BJ (cell line): ENCODE measurements around the gene KREMEN2. TPM values are rescaled to one million over a fixed set of nuclear protein-coding genes. Genes with fewer than 3 reads are reported as not detected.
"Not testable (repeated sequence)": the region's sequence is repeated elsewhere in the genome, so short reads cannot be mapped to it uniquely, and the experiment has no call there.

Experiments used
- CTCF ChIA-PET: fragments of 350-600 bp; formaldehyde crosslinking; extraction: SDS; loops from one replicate; lab custom pipeline; 2021; ENCODE audit warnings: antibody characterized with exemption, inconsistent platforms; lab: Yijun Ruan, JAX
- POLR2A ChIA-PET: fragments of 300-600 bp; sonication (Branson Sonifier 250); formaldehyde crosslinking; extraction: SDS; loops from one replicate; lab custom pipeline; 2021; ENCODE audit warnings: antibody characterized with exemption; lab: Charles Lee
- DNase-seq: peaks from one replicate; pipeline ENCODE4 v3.0.0-alpha.2; 2011; ENCODE audit warnings: low read depth
- H3K27me3 ChIP-seq: 2 replicates; pipeline ENCODE4 v1.6.0; 2011; ENCODE audit warnings: low read length; ENCODE audit not compliant: control insufficient read depth, insufficient read depth
- H3K36me3 ChIP-seq: 2 replicates; pipeline ENCODE4 v1.5.1; 2011; ENCODE audit warnings: low read length; ENCODE audit not compliant: control insufficient read depth, insufficient read depth
- H3K4me3 ChIP-seq: 2 replicates; pipeline ENCODE4 v1.5.1; 2011; ENCODE audit warnings: low read depth, mild to moderate bottlenecking, control low read depth, low read length
- CTCF ChIP-seq: IDR thresholded peaks from 2 replicates; pipeline ENCODE4 v1.5.1; 2011; ENCODE audit warnings: low read depth, mild to moderate bottlenecking, control low read depth, inconsistent platforms, low read length, moderate library complexity; ENCODE audit not compliant: insufficient read depth
- polyA plus RNA-seq: library from polyadenylated mRNA; depleted of rRNA; stranded (reverse); fragments of >200 nt; gene quantifications from 2 replicates; pipeline ENCODE4 v1.2.3, GENCODE V29; 2011

The KREMEN2 gene
- polyA plus RNA-seq, 1 experiment, result not detected

GRCh38 chr16:2924901-2925755, 38.9 kb upstream of the KREMEN2 start:
- no peak for DNase-seq
- H3K36me3 ChIP-seq, result peaks cover 10% of the 10 kb centered on the region
- H3K4me3 ChIP-seq, result no peak overlapping the region
- ChIA-PET POLR2A (no interaction called here), CTCF (interaction anchor here (1.3 to 3.9 kb wide), 3 partner anchors 8 to 86 kb away, joined by 5 to 24 read pairs (median 22); no protein-coding TSS in a partner anchor)
- no peak for TF ChIP-seq CTCF
- H3K27me3 ChIP-seq, result no peaks in the 10 kb centered on the region

GRCh38 chr16:2925951-2926649, 38.0 kb upstream of the KREMEN2 start:
- no peak overlapping the region for H3K4me3 ChIP-seq
- H3K27me3 ChIP-seq, result no peaks in the 10 kb centered on the region
- ChIA-PET POLR2A (no interaction called here), CTCF (interaction anchor here (0.5 to 3.9 kb wide), 24 partner anchors 9 to 133 kb away, joined by 3 to 24 read pairs (median 6); partner anchors contain the start of genes FLYWCH1 and FLYWCH2)
- peaks cover 12% of the 10 kb centered on the region for H3K36me3 ChIP-seq
- DNase-seq, result no peak
- TF ChIP-seq CTCF, result no peak

GRCh38 chr16:2926650-2926999, 37.5 kb upstream of the KREMEN2 start:
- ChIA-PET POLR2A (interaction anchor here (1.0 kb wide), 1 partner anchor 21 kb away, joined by 5 read pairs; no protein-coding TSS in a partner anchor), CTCF (interaction anchor here (0.5 to 3.9 kb wide), 24 partner anchors 9 to 132 kb away, joined by 3 to 24 read pairs (median 6); partner anchors contain the start of genes FLYWCH1 and FLYWCH2)
- H3K36me3 ChIP-seq, result peaks cover 14% of the 10 kb centered on the region
- no peaks in the 10 kb centered on the region for H3K27me3 ChIP-seq
- TF ChIP-seq CTCF, result no peak
- DNase-seq, result no peak
- no peak overlapping the region for H3K4me3 ChIP-seq

GRCh38 chr16:2927010-2927646, 36.9 kb upstream of the KREMEN2 start:
- ChIA-PET CTCF (interaction anchor here (0.5 to 3.9 kb wide), 29 partner anchors 8 to 231 kb away, joined by 3 to 24 read pairs (median 4); partner anchors contain the start of genes FLYWCH1 and FLYWCH2), POLR2A (interaction anchor here (1.0 kb wide), 1 partner anchor 22 kb away, joined by 5 read pairs; no protein-coding TSS in a partner anchor)
- no peak for DNase-seq
- peak; percentile 93 for TF ChIP-seq CTCF
- Histone ChIP-seq H3K27me3 (no peaks in the 10 kb centered on the region), H3K4me3 (no peak overlapping the region), H3K36me3 (peaks cover 14% of the 10 kb centered on the region)

- CTCF ChIA-PET, result interaction anchor here (1.1 to 3.0 kb wide), 4 partner anchors 9 to 52 kb away, joined by 4 to 24 read pairs (median 8); no protein-coding TSS in a partner anchor
- not testable (repeated sequence) for H3K27me3 ChIP-seq, DNase-seq
Observed at GRCh38 chr16:2928151-2928550, 35.9 kb upstream of the KREMEN2 start.

More at GRCh38 chr16:2928151-2928550, 35.9 kb upstream of the KREMEN2 start:
- H3K36me3 ChIP-seq, result peaks cover 13% of the 10 kb centered on the region
- POLR2A ChIA-PET, H3K4me3 ChIP-seq: not testable (repeated sequence)
